Mesenchymal stem cell (in vitro differentiated cells and primary cell): Measurements from ENCODE around the gene DYNC2I2.

Experiments
- DNase-seq: peaks from one replicate; pipeline ENCODE4 v3.0.0-alpha.2; 2013
- H2AFZ ChIP-seq: one replicate; pipeline ENCODE4 v1.6.1; 2013; ENCODE audit warnings: low read depth, mild to moderate bottlenecking, control low read depth, inconsistent platforms, low read length, moderate library complexity
- H2AK5ac ChIP-seq: 2 replicates; pipeline ENCODE4 v1.6.1; 2013; ENCODE audit warnings: low read length, moderate library complexity, mild to moderate bottlenecking, inconsistent platforms; ENCODE audit not compliant: severe bottlenecking
- H2BK120ac ChIP-seq: one replicate; pipeline ENCODE4 v1.6.1; 2013; ENCODE audit warnings: low read depth, mild to moderate bottlenecking, inconsistent platforms, low read length, moderate library complexity
- H2BK12ac ChIP-seq, 2 experiments: one replicate each; pipeline ENCODE4 v1.6.1; 2013; ENCODE audit warnings: inconsistent platforms in 2 of 2, low read length in 2 of 2, mild to moderate bottlenecking in 2 of 2, moderate library complexity in 2 of 2, control low read depth in 1 of 2
- H2BK15ac ChIP-seq: one replicate; pipeline ENCODE4 v1.6.1; 2013; ENCODE audit warnings: mild to moderate bottlenecking, low read depth, inconsistent platforms; ENCODE audit not compliant: poor library complexity, severe bottlenecking
- H2BK5ac ChIP-seq: 2 replicates; pipeline ENCODE4 v1.6.1; 2013; ENCODE audit warnings: low read depth, mild to moderate bottlenecking, low read length, control low read depth, inconsistent platforms; ENCODE audit not compliant: poor library complexity, severe bottlenecking
- H3K14ac ChIP-seq, 2 experiments: one replicate each; pipeline ENCODE4 v1.6.1; 2013; ENCODE audit warnings: inconsistent platforms in 2 of 2, low read length in 2 of 2, control low read depth in 1 of 2, mild to moderate bottlenecking in 1 of 2, moderate library complexity in 1 of 2
- H3K18ac ChIP-seq, 2 experiments: one replicate each; pipeline ENCODE4 v1.6.1; 2013; ENCODE audit warnings: inconsistent platforms in 2 of 2, low read length in 2 of 2, control low read depth in 1 of 2, low read depth in 1 of 2, mild to moderate bottlenecking in 1 of 2
- H3K23ac ChIP-seq, 2 experiments: one replicate each; pipeline ENCODE4 v1.6.1; 2013; ENCODE audit warnings: inconsistent platforms in 2 of 2, low read length in 2 of 2, mild to moderate bottlenecking in 2 of 2, moderate library complexity in 2 of 2, control low read depth in 1 of 2
- H3K27ac ChIP-seq: 2 replicates; pipeline ENCODE4 v1.5.1; 2013; ENCODE audit warnings: mild to moderate bottlenecking, moderate library complexity, low read length, control low read depth, inconsistent platforms; ENCODE audit not compliant: poor library complexity, severe bottlenecking
- H3K27me3 ChIP-seq, 2 experiments: 2 replicates each; pipeline versions ENCODE4 v1.6.1 to v1.7.0; 2013; ENCODE audit warnings: low read length in 2 of 2, mild to moderate bottlenecking in 2 of 2, moderate library complexity in 2 of 2, control low read depth in 1 of 2, inconsistent platforms in 1 of 2; ENCODE audit not compliant: control insufficient read depth in 1 of 2, insufficient read depth in 1 of 2
- H3K36me3 ChIP-seq, 2 experiments: 2 replicates each; pipeline versions ENCODE4 v1.6.1 to v1.7.0; 2013; ENCODE audit warnings: low read length in 2 of 2, control low read depth in 1 of 2, inconsistent platforms in 1 of 2, low read depth in 1 of 2, mild to moderate bottlenecking in 1 of 2; ENCODE audit not compliant: insufficient read depth in 2 of 2, control insufficient read depth in 1 of 2
- H3K4ac ChIP-seq, 2 experiments: one replicate each; pipeline ENCODE4 v1.6.1; 2013; ENCODE audit warnings: inconsistent platforms in 2 of 2, low read length in 2 of 2, mild to moderate bottlenecking in 2 of 2, moderate library complexity in 2 of 2, control low read depth in 1 of 2, low read depth in 1 of 2
- H3K4me1 ChIP-seq: 2 replicates; pipeline ENCODE4 v1.6.1; 2013; ENCODE audit warnings: low read depth, low read length, control low read depth; ENCODE audit not compliant: control insufficient read depth, insufficient read depth
- H3K4me2 ChIP-seq: 2 replicates; pipeline ENCODE4 v1.6.1; 2013; ENCODE audit warnings: low read length, mild to moderate bottlenecking, inconsistent platforms; ENCODE audit not compliant: poor library complexity, severe bottlenecking
- H3K4me3 ChIP-seq, 2 experiments: 2 replicates each; pipeline versions ENCODE4 v1.5.1 to v1.7.0; 2013; ENCODE audit warnings: low read length in 2 of 2, mild to moderate bottlenecking in 2 of 2, control low read depth in 1 of 2, low read depth in 1 of 2; ENCODE audit not compliant: insufficient read depth in 1 of 2
- H3K79me1 ChIP-seq: replicated peaks from 2 replicates; pipeline ENCODE4 v1.6.1; 2013; ENCODE audit warnings: mild to moderate bottlenecking, control low read depth, low read length, inconsistent platforms; ENCODE audit not compliant: poor library complexity, severe bottlenecking
- H3K9ac ChIP-seq: 2 replicates; pipeline ENCODE4 v1.7.0; 2013; ENCODE audit warnings: mild to moderate bottlenecking, low read length, moderate library complexity
- H3K9me3 ChIP-seq: 2 replicates; pipeline ENCODE4 v1.7.0; 2013; ENCODE audit warnings: mild to moderate bottlenecking, low read length; ENCODE audit not compliant: control insufficient read depth
- H4K8ac ChIP-seq: one replicate; pipeline ENCODE4 v1.6.1; 2013; ENCODE audit warnings: inconsistent platforms, mild to moderate bottlenecking, low read length, moderate library complexity
- H4K91ac ChIP-seq: one replicate; pipeline ENCODE4 v1.6.1; 2013; ENCODE audit warnings: mild to moderate bottlenecking, low read length, inconsistent platforms
- WGBS: methylation state at CpG from one replicate; pipeline ENCODE4 v1.1.7; 2013; ENCODE audit warnings: mixed read lengths; 5-methylcytosine and 5-hydroxymethylcytosine counted together

The DYNC2I2 gene

DNA sequence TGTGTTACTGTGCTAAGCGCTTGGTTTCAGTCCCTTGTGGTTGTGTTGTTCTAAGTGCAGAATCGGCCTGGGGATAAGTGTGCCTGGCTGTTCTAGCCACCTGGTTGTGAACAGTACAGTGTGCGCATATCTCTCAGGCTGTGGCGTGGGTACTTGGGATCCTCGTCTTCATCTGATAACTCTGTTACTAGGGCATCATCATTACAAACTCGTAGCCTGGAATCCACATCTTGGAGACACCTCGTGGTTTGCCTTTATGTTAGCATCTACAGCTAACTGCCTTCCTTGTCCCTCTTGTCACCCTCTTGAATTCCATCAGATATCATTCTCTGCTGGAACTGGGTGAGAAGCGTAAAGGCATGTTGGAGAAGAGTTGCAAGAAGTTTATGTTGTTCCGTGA lies 62.8 kb downstream of the DYNC2I2 start:
- Histone ChIP-seq H2AFZ (no peak overlapping the region), H3K4ac (no peak overlapping the region), H2BK5ac (no peak overlapping the region), H2BK15ac (no peak overlapping the region), H3K79me1 (peaks cover 25% of the 10 kb centered on the region), H2BK120ac (no peak overlapping the region), H2BK12ac (no peak overlapping the region), H3K27me3 (no peaks in the 10 kb centered on the region), H3K36me3 (peaks cover 74 to 91% of the 10 kb centered on the region in 2 experiments), H3K23ac (no peak overlapping the region), H2AK5ac (no peak overlapping the region), H3K9me3 (no peaks in the 10 kb centered on the region), H3K14ac (no peak overlapping the region), H3K4me3 (no peak overlapping the region), H3K4me2 (no peak overlapping the region), H3K18ac (no peak overlapping the region), H4K91ac (no peak overlapping the region), H3K4me1 (no peaks in the 10 kb centered on the region), H4K8ac (no peak overlapping the region), H3K9ac (no peak overlapping the region), H3K27ac (no peak overlapping the region)
- WGBS, result over 99% methylated on average over 9 of the region's 9 CpGs
- DNase-seq, result no peak

DNA sequence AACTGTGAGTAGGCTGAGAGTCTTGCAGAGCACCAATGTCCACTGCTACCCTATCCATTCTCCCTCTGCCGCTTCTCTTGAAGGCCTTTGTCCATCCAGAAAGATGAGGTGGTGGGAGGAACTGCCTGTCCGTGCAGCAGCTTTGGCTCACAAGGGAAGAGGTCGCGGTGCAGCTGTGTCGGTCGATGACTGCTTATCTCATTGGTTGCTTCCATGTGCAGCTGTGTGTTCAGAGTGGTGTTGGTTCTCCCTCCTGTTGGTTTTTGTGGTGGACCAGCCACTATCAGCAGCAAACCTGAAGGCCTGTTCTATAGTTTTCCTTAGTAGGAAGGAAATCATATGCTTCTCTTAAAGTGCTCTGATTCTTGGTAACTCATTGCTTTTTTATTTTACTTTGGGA lies 63.6 kb downstream of the DYNC2I2 start:
- H3K14ac ChIP-seq, result no peak overlapping the region
- no peak overlapping the region for H2AFZ ChIP-seq
- no peaks in the 10 kb centered on the region for H3K4me1 ChIP-seq
- H3K4me3 ChIP-seq, result no peak overlapping the region
- H3K4me2 ChIP-seq, result no peak overlapping the region
- H2BK12ac ChIP-seq, result no peak overlapping the region
- H2AK5ac ChIP-seq, result no peak overlapping the region
- H3K27ac ChIP-seq, result no peak overlapping the region
- peaks cover 77 to 91% of the 10 kb centered on the region in 2 experiments for H3K36me3 ChIP-seq
- 96% methylated on average over 6 of the region's 6 CpGs for WGBS
- H3K27me3 ChIP-seq, result no peaks in the 10 kb centered on the region
- H3K23ac ChIP-seq, result no peak overlapping the region
- DNase-seq, result no peak
- no peak overlapping the region for H4K91ac ChIP-seq
- H3K18ac ChIP-seq, result no peak overlapping the region
- no peak overlapping the region for H3K4ac ChIP-seq
- H3K79me1 ChIP-seq, result peaks cover 27% of the 10 kb centered on the region
- H3K9ac ChIP-seq, result no peak overlapping the region
- no peak overlapping the region for H2BK120ac ChIP-seq
- H2BK15ac ChIP-seq, result no peak overlapping the region
- no peaks in the 10 kb centered on the region for H3K9me3 ChIP-seq
- no peak overlapping the region for H2BK5ac ChIP-seq
- H4K8ac ChIP-seq, result no peak overlapping the region

DNA sequence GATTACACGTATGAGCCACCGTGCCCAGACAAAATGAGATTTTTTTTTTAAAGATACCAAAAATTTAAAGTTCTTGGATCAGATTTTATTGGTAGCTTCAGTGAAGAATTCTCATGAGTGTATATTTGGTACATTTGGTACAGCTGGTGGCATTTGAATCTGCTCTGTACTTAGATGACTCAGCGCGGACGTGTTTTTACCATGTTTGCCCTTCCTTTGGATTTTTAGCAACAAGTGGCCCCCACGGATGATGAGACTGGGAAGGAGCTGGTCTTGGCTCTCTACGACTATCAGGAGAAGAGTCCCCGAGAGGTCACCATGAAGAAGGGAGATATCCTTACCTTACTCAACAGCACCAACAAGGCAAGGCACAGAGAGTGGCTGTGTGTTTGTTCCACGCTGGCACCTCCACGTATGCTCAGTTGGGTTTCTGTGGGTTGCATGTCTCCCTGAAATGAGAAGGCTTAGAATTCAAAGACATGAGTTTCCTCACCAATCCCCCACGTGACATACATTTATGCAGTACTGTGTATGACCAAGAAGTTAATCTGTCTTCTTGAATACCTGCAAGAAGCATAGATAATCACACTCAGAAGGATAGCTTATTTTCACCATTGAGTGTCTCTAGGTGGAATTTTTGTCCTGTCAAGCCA lies 67.9 kb downstream of the DYNC2I2 start:
- H3K4me3 ChIP-seq, result no peak overlapping the region
- H3K18ac ChIP-seq, result no peak overlapping the region
- peaks cover 79 to 91% of the 10 kb centered on the region in 2 experiments for H3K36me3 ChIP-seq
- H3K4me2 ChIP-seq, result no peak overlapping the region
- no peaks in the 10 kb centered on the region for H3K27me3 ChIP-seq
- H3K23ac ChIP-seq, result no peak overlapping the region
- H2AK5ac ChIP-seq, result no peak overlapping the region
- H3K9ac ChIP-seq, result no peak overlapping the region
- H2BK12ac ChIP-seq, result no peak overlapping the region
- H3K4me1 ChIP-seq, result no peaks in the 10 kb centered on the region
- H3K27ac ChIP-seq, result no peak overlapping the region
- no peak overlapping the region for H4K8ac ChIP-seq
- H2BK15ac ChIP-seq, result no peak overlapping the region
- no peak overlapping the region for H4K91ac ChIP-seq
- H3K9me3 ChIP-seq, result no peaks in the 10 kb centered on the region
- H2BK120ac ChIP-seq, result no peak overlapping the region
- H3K14ac ChIP-seq, result no peak overlapping the region
- H2AFZ ChIP-seq, result no peak overlapping the region
- no peak overlapping the region for H3K4ac ChIP-seq
- WGBS, result 99% methylated on average over 8 of the region's 11 CpGs
- DNase-seq, result no peak
- no peak overlapping the region for H2BK5ac ChIP-seq
- peaks cover 22% of the 10 kb centered on the region for H3K79me1 ChIP-seq

DNA sequence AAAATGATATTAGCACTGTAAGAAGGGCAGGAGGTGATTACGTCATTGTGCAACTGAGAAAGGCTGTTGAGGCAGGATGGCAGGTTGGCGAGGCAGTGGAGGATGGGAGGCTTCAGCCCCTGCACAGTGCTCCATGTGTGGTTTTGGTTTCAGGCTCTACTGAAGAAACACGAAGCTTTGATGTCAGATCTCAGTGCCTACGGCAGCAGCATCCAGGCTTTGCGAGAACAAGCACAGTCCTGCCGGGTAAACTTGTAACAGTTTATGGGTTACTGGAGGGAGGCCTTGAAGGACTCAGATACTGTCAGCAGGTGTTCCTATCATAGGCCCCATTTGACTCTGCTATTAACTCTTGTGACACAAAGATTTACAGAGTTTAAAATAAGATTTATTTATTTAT lies 69.2 kb downstream of the DYNC2I2 start:
- H3K4ac ChIP-seq, result no peak overlapping the region
- H2BK5ac ChIP-seq, result no peak overlapping the region
- peaks cover 19% of the 10 kb centered on the region for H3K79me1 ChIP-seq
- no peak overlapping the region for H4K8ac ChIP-seq
- DNase-seq, result no peak
- H3K14ac ChIP-seq, result no peak overlapping the region
- H2BK12ac ChIP-seq, result no peak overlapping the region
- H2BK15ac ChIP-seq, result no peak overlapping the region
- no peak overlapping the region for H2AFZ ChIP-seq
- no peak overlapping the region for H3K18ac ChIP-seq
- no peaks in the 10 kb centered on the region for H3K4me1 ChIP-seq
- H3K27me3 ChIP-seq, result no peaks in the 10 kb centered on the region
- H3K27ac ChIP-seq, result no peak overlapping the region
- H2BK120ac ChIP-seq, result no peak overlapping the region
- WGBS, result 75% methylated on average over 6 of the region's 6 CpGs
- no peak overlapping the region for H3K9ac ChIP-seq
- no peaks in the 10 kb centered on the region for H3K9me3 ChIP-seq
- H4K91ac ChIP-seq, result no peak overlapping the region
- no peak overlapping the region for H3K23ac ChIP-seq
- no peak overlapping the region for H2AK5ac ChIP-seq
- H3K4me3 ChIP-seq, result no peak overlapping the region
- no peak overlapping the region for H3K4me2 ChIP-seq
- peaks cover 76 to 91% of the 10 kb centered on the region in 2 experiments for H3K36me3 ChIP-seq
